Fibroblast of skin of left biceps (primary cell): ENCODE measurements around the gene PPP6R2.

Experiments used
- DNase-seq, 2 experiments: peaks; one replicate each; pipeline ENCODE4 v3.0.0-alpha.2; 2013; ENCODE audit warnings: low read depth in 2 of 2

PPP6R2 gene

DNA sequence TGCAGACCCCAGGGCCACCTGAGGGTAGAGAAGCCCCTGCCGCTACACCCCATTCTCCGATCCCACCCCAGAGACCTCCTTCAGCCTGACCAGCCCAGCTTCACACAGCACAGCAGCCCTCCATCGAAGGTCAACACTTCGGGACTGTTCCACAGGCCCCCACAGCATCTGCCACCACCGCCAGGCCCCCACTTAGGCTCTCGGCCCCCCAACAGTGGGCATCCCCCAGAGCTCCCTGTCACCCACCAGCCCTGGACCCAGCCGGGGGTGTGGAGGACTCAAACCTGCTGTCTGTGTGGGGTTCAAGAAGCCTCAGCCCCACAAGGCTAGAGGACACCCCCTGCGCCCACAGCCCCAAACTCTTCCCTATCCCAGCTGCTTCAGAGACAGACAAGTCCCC lies 125.5 kb downstream of the PPP6R2 start:
- no peak for DNase-seq

DNA sequence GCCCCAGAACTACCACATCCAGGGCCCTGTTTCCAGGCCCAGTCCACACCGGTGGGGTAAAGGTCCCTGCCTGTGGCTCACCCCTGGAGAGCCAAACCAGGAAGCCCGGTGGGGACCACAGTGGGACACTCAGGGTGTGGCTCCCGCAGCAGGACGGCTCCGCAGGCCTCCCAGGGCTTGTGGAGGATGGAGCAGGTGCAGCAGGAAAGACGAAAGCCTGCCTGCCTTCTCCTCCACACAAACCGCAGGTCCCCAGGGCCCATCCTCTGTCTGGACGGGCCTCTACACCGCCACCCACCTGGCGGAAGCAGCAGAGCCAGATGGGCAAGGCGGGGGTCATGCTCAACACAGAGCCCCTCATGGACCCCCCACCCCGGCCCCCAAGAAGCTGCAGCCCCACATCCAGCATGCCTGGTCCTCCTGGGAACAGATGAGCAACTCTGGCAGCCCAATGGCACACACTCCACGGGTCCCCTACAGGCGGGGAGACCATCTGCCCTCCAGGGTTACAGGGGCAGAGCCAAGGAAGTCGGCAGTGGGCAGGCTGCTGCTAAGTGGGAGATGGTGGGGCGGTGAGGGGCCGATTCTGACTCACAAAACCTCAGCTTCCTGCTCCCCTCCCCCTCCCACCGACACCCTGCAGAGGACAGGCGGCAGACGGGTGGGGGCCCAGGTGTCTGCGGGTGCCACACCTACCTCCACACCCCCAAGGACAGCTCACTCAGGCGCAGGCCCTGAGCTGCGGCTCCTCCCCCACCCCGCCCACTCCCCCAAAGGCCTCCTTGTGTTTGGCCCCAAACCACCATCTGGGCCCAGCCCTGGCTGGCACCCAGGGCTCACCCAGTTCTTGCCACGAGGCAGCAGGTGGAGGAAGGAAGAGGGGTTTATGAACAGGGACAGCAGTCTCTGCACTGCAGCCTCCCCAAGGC lies 126.5 kb downstream of the PPP6R2 start:
- no peak for DNase-seq

DNA sequence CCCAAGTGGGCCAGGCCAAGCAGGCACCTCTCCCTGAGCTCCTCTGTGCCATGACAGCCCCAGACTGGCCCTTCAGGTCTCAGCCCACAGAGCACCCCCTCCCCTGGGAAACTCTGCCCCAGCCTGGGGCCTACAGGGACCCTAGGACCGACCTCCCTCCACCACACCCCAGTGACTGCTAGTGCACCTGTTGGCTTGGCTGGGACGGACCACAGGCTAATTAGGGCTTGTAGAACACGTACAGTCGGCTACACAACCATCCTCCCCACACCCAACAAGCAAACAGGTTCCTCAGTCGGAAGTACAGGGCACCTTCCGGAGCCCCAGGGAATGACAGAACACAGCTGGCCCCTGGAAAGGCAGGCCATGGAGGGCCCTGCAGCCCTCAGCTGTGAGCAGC lies 127.4 kb downstream of the PPP6R2 start:
- no peak for DNase-seq

DNA sequence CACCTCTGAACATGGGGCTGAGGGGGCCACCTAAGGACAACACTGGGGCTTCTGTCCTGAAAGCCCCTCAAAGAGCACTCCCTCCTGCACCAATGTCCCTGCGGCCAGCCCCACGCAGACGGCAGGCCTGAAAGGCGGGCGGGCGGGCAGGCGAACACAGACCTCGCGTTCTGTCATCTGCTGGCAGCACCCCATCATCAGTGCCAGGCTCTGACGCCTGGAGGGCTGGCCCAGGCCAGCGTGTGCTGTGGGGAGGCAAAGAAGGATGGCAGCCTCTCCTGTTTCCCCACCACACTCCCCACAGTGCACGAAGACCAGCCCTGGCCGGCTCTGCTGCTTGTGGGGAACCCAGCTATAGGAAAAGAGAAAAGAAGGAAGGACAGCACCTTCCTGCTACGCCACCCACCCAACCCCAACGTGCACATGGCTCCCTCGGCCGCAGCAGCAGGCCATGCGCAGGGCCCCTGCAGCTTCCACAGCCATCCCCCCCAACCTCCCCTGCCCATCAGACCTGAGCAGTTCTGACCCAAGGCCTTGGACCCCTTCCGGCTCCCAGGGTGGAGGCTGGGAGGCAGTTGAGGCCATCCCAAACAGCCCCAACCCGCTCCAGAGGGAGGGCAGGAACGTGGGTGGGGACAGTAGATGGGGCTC lies 128.2 kb downstream of the PPP6R2 start:
- no peak for DNase-seq

DNA sequence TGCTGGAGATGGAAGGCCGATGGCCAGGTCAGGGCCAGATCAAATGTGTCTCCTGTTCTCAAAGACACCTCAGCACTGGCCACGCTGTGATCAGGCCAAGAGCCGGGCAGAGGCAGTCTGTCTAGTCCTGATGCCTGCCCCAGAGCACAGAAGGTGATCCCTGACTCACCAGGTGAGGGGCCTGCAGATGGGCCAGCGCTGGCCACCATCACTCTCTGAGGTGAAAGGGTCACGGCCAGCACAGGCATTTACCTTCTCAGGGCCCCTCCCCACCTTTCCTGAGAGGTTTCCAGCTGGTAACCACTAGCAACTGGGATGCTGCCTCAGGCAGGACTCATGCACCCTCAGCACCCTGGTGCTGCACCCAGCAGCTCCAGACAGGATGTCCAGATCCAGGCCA lies 128.8 kb downstream of the PPP6R2 start:
- no peak for DNase-seq

DNA sequence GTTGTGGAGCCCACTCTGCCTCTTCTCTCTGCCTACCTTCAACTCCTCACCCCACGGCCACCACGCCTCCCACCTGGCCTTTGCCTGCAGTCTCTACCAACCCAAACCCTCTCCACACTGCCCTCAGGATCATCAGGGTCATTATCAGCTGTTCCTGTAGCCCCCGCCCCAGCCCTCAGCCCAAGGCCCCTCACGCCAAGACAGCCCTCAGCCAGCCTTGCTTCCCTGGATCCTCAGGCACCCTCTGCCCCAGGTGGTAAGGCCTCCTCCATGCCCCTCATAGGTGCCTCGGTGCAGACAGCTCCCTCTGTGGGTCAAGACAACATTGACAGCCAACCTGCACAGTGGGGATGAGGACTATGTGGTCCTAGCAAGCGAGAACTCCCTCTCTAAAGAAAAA lies 130.0 kb downstream of the PPP6R2 start:
- no peak for DNase-seq

DNA sequence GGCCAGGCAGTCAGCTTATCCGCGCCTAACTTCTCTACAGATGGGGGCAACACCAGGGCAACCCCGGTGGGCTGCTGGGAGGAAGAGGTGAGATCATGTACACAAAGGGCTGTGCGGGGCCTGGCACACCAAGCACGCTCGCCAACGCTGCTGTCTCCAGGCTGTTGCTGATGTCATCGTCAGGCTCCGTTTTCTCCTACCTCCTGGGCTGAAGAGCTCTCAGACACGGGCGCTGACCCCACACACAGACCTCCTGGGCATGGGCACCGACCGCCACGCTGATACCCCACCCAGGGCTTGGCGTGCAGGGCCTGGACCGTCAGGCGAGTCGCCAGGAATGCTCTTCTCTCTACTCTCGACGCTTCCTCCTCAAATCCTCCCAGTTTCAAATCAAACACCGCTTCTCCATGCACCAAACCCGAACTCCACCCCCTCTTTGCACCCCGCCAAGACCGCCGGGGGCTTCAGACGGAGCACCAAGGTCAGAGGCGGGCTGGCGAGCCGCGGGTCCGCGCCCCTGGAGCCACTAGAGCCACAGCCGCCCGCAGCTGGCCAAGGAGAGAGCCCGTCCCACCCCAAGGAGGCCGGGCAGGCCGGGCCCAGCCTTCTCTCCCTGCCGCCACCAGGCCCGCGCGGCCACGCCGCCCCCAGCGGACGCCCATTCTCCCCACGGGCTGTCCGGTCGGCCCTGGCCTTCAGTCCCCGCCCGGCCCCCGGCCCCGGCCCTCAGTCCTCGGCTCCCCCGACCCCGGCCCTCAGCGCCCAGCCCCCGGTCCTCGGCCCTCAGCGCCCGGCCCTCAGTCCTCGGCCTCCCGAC lies 130.9 kb downstream of the PPP6R2 start:
- DNase-seq = no peak

DNA sequence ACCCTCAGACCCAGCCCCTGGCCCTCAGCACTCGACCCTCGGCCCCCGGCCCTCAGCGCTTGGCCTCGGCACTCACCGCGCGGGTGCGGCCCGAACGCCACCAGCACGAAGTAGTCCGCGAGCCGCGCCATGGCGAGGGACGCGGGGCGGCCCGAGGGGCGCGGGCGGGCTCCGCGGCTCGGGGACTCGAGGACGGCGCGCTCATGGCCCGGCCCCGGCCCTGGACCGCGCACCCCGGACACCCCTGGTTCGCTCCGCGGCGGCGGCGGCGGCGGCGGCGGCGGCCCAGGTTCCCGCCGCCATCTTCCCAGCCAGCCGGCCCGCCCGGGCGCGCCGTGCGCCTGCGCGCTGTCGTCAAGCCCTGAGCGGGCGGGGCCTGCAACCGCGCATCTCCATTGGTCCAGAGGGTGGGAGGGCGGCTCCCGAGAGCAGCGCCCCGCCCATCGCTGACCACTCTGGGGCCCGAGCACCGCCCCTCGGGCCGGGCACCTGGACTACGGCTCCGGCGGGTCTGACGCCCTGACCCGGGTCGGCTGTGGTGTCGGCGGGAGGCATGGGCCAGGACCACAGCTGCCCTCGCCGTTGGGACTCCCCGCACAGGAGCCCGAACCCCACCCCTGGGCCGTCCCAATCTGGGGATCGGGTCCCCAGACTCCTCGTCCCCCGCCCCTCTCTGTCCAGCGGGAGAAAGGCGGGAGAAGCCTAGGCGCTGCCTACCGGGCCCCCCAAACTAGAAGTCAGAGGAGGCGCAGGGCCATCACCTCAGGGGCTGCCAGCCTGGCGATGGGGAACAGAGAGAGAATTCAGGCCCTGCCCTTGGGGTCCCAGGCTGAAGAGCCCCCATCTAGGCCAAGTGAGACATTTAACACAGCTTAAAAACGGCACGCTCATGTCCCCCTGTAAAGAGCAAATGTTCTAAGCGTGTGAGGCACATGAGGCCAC lies 131.9 kb downstream of the PPP6R2 start, which contains the start of gene SBF1:
Gene SBF1 (minus strand): TSS at position 326 of the 942 bp plus-strand sequence. CDS start 195 bp downstream, at position 131.
- peak; percentile 56 to 57 for DNase-seq

DNA sequence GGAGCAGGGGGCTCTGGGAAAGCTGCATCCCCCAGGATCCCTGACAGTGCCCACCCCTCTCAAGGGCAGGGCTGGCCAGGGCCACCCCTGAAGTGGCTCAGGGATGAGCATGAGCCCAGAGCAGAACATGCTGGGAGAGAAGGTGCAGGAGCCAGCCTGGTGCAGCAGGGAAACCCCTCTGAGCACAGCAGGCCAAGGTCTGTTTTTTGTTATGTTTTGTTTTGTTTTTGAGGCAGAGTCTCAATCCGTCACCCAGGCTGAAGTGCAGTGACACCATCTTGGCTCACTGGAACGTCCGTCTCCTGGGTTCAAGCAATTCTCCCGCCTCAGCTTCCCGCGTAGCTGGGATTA lies 132.5 kb downstream of the PPP6R2 start:
- no peak for DNase-seq

DNA sequence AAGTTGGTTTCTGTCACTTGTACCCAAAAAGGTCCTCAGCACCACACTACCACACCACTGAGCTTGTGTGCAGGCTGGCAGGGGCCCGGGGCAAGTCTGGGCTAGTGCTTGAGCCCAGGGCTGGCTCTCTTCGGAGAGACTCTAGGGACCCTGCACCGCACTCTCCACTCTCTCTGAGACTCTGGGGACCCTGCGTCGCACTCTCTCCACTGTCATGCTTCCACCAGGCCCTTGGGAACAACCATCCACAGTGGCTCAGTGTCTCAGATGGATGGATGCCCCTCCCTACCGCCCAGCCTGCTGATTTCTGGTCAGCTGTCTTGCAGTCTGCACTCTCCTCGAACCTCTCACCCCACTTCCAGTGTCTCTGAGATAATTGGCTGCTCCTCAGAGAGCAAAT lies 133.7 kb downstream of the PPP6R2 start:
- no peak for DNase-seq

DNA sequence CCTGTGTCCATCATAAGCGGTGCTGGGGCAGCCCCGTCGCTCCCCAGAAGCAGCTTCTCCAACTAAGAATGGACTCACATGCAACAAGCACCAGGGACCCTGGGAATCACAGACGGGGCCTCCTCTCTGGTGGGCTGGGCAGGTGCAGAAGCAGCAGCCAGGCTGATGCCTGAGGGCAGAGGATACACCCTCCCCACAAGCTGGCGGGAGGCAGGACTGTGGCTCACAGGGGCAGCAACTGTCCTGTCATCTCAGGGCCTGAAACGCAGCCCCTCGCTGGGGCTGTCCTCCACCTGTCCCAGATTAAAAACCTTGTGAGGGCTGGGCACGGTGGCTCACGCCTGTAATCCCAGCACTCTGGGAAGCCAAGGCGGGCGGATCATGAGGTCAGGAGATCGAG lies 134.8 kb downstream of the PPP6R2 start:
- DNase-seq = no peak

DNA sequence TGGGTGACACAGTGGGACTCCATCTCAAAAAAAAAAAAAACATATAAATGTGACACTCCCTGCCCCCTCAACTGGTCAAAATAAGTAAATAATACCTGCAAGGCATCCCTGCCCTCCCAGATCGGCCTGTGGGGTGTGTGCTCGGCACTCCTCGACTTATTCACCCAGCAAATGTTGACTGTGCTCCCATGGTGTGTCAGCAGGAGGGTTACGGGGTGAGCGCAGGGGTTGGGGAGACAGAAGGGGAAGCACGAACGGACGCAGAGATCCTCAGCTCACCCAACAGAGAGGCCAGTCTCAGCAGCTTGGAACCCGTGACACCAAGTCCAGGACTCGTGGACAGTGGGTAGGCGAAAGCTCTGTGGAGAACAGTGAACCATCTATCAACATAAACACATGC lies 136.6 kb downstream of the PPP6R2 start:
- DNase-seq = no peak

DNA sequence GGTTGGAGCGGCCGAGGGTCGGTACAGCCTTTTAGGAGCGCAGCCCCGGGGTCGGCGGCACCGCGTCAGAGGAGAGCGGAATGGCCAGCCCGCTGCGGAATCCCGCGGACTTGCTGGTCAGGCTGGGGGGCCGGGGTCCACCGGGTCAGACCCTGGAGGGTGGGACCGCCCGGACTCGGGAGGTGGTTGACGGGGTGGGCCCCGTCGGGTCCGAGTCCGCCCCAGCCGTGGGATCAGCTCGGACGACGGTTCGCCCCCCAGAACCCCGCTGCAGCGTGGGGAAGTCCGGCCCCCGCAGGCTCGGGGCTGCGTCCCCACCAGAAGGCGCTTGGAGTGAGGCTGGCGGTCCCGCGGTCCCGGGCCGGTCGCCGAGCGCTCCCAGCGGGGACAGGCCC lies 137.9 kb downstream of the PPP6R2 start:
- no peak for DNase-seq

DNA sequence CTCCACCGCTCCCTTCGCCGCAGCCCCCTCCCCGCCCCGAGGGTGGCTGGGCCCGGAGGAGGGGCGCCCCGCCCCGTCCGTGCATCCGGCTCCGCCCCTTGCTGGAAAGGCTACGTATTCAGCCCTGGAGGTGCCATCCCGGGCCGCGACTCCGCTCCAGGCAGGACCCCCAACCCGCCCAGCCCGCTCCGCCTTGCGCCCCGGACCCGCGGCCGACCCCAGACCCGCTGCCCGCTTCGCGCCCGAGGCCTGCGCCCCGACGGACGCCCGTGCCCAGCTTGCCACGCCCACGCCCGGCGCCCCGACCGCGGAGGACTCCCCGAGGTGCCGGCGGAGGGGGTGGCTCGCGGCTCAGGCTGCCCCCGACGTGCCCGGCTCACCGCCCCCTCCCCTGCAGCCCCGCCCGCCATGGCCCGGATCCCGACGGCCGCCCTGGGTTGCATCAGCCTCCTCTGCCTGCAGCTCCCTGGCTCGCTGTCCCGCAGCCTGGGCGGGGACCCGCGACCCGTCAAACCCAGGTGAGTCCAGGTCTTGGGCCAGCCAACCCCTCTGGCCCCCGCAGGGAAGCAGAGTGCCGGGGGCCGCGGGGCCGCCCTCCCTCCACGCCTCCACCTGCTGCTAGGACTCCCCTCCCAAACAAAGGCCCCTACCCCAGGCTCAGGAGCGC lies 138.4 kb downstream of the PPP6R2 start, which contains the start of gene ADM2:
Gene ADM2 (plus strand): TSS at position 104 of the 667 bp plus-strand sequence. CDS start 305 bp downstream, at position 409.
- no peak for DNase-seq

DNA sequence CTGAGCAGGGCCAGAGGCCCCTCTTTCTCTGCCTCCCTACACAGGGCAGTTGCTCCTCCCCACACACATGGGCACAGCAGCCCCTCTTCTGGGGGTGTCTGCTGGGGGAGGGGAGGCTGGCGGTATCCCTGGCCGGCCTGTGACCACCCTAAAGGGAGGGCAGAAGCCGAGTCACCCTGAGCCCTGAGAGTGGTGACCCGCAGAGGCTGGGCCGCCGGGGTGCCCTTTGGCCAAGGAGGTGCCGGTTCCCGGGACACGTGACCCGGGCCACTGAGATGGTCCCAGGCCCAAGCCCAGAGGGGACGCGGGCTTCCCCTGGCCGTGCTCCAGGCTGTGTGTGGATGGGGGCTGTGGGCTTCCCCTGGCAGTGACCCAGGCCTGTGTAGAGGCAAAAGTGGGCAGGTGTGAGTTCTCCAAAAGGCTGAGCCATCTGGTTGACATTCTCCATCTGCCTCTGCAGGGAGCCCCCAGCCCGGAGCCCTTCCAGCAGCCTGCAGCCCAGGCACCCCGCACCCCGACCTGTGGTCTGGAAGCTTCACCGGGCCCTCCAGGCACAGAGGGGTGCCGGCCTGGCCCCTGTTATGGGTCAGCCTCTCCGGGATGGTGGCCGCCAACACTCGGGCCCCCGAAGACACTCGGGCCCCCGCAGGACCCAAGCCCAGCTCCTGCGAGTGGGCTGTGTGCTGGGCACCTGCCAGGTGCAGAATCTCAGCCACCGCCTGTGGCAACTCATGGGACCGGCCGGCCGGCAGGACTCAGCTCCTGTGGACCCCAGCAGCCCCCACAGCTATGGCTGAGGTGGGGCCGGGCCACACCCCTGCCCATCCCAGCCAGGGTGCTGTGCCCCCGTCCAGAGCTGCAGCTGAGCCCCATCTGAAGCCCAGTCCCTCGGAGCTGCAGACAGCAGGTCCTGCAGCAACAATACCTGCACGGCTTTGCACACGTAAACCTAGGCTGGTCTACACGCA lies 139.3 kb downstream of the PPP6R2 start:
- no peak for DNase-seq

DNA sequence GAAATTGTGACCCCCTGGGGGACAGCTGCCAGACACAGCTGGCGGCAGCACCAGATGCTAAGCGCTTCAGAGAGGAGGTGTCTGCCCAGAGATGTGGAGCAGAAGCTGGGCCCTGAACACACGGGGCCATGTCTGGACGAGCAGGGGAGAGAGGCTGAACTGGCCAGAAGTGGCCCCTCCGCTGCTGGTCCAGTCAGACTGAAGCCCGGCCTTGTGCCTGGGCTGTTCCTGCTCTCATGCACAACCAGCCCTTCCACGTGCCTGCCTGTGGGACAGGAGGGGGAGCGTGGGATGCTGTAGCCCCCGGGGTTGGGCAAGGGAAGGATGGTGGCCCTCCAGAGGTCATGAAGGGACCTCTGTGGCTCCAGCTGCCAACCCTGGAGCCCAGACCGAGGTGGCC lies 140.0 kb downstream of the PPP6R2 start:
- no peak for DNase-seq

DNA sequence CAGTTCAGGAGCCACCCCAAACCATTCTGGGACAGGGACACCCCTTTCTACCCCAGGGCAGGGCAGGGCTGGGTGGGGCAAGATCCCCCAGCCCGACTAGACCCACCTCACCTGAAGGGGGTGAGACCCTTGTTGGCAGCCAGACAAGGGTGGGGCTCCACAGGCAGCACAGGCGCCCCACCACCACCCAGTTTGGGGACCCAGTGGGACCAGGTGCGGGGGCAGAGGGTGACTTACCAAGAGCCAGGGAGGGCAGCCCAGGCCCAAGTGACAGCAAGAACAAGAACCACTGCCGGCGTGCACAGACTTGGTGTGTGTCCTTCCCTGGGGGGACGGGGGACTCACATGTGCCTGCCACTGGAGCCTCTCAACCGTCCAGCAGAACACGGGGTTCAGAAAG lies 140.4 kb downstream of the PPP6R2 start:
- DNase-seq = no peak

DNA sequence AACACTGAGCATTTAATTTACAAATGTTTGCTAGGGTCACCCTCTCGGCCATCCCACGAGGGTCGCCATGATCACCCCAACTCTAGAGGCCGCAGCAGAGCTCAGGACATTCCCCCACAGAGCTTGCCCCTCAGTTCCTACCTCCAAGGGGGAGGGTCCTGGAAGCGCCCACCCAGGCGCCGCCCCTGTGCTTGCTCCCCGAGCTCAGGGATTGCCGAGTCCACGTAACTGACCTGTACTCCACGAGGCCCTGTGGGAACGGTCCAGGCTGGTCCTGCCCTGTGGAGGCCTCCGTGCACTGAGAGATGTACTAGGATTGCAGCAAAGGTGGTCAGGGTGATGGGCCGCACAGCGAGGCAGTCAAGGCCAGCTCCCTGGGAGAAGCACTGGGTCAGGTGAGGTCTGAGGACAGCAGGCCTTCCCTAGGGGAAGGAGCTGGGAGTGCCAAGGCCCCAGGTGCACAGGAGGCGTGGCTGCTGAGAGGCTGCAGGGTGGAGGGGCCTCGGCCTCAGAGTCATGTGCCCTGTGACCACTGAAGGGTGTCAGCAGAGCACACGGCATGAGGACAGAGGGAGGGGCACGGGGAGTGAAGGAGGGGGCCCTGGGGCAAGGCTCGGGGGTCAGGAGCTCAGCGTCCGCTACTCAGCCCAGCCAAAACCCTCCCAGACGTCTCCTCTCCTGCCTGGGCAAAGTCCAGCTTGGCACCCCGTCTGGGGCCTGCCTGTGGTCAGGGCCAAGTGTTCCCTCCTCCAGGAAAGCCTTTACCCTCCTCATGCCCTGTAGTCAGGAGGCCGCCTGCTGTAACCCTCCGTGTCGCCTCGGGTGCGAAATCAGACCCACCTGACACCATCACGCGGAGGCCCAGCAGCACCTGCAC lies 141.1 kb downstream of the PPP6R2 start:
- no peak for DNase-seq
